ENCODE data around the gene BEST2. TPM values are rescaled to one million over a fixed set of nuclear protein-coding genes. Genes with fewer than 3 reads are reported as not detected.
"Not testable (repeated sequence)": the region's sequence is repeated elsewhere in the genome, so short reads cannot be mapped to it uniquely, and the experiment has no call there.

The BEST2 gene
- total and polyA plus RNA-seq, 4 donors = 0.24 TPM; not detected in 3

- H3K36me3 ChIP-seq (ENCODE audit: control insufficient read depth, insufficient read depth, low read length) = peaks cover 36% of the 10 kb centered on the region
- peaks cover 2% of the 10 kb centered on the region for H3K27me3 ChIP-seq (ENCODE audit: control insufficient read depth, insufficient read depth, low read length)
- peak in 3 of 6 donors; percentile 75 to 95 (median 94) for DNase-seq (ENCODE audit: low read depth in 4 of 6, low spot score in 6 of 6)
- no peak overlapping the region for H3K27ac ChIP-seq (ENCODE audit: low read depth, low read length)
- WGBS (ENCODE audit: insufficient coverage) = 20% methylated on average over 10 of the region's 18 CpGs
- H3K4me1 ChIP-seq (ENCODE audit: control insufficient read depth, insufficient read depth, low read length) = peaks cover 53% of the 10 kb centered on the region
- no peak overlapping the region for H3K4me3 ChIP-seq (ENCODE audit: low read depth, low read length)
- no peaks in the 10 kb centered on the region for H3K9me3 ChIP-seq (ENCODE audit: control insufficient read depth, insufficient read depth, low read length)
Measured at GRCh38 chr19:12796146-12797071, 44.8 kb downstream of the BEST2 start.

GRCh38 chr19:12797141-12797587, 45.6 kb downstream of the BEST2 start:
- no peak for DNase-seq (ENCODE audit: low read depth in 4 of 6, low spot score in 6 of 6)
- no peaks in the 10 kb centered on the region for H3K9me3 ChIP-seq (ENCODE audit: control insufficient read depth, insufficient read depth, low read length)
- no peak overlapping the region for H3K27ac ChIP-seq (ENCODE audit: low read depth, low read length)
- H3K27me3 ChIP-seq (ENCODE audit: control insufficient read depth, insufficient read depth, low read length) = peaks cover 2% of the 10 kb centered on the region
- H3K36me3 ChIP-seq (ENCODE audit: control insufficient read depth, insufficient read depth, low read length) = peaks cover 36% of the 10 kb centered on the region
- WGBS (ENCODE audit: insufficient coverage) = 89% methylated on average over 3 of the region's 6 CpGs
- H3K4me3 ChIP-seq (ENCODE audit: low read depth, low read length) = no peak overlapping the region
- peaks cover 51% of the 10 kb centered on the region for H3K4me1 ChIP-seq (ENCODE audit: control insufficient read depth, insufficient read depth, low read length)

GRCh38 chr19:12797607-12798006, 46.0 kb downstream of the BEST2 start:
- not testable (repeated sequence) for H3K9me3 ChIP-seq (ENCODE audit: control insufficient read depth, insufficient read depth, low read length); H3K4me3 ChIP-seq (ENCODE audit: low read depth, low read length); DNase-seq (ENCODE audit: low read depth in 4 of 6, low spot score in 6 of 6); H3K27ac ChIP-seq (ENCODE audit: low read depth, low read length); H3K27me3 ChIP-seq (ENCODE audit: control insufficient read depth, insufficient read depth, low read length)
- Histone ChIP-seq H3K36me3 (ENCODE audit: control insufficient read depth, insufficient read depth, low read length) (peaks cover 36% of the 10 kb centered on the region), H3K4me1 (ENCODE audit: control insufficient read depth, insufficient read depth, low read length) (peaks cover 52% of the 10 kb centered on the region)
- WGBS (ENCODE audit: insufficient coverage) = 97% methylated on average over 7 of the region's 7 CpGs

- no peak for DNase-seq (ENCODE audit: low read depth in 4 of 6, low spot score in 6 of 6)
- Histone ChIP-seq H3K4me1 (ENCODE audit: control insufficient read depth, insufficient read depth, low read length) (peaks cover 42% of the 10 kb centered on the region), H3K27ac (ENCODE audit: low read depth, low read length) (no peak overlapping the region), H3K4me3 (ENCODE audit: low read depth, low read length) (no peak overlapping the region), H3K27me3 (ENCODE audit: control insufficient read depth, insufficient read depth, low read length) (no peaks in the 10 kb centered on the region), H3K36me3 (ENCODE audit: control insufficient read depth, insufficient read depth, low read length) (peaks cover 36% of the 10 kb centered on the region), H3K9me3 (ENCODE audit: control insufficient read depth, insufficient read depth, low read length) (no peaks in the 10 kb centered on the region)
- 90% methylated on average over 18 of the region's 18 CpGs for WGBS (ENCODE audit: insufficient coverage)
Measured at GRCh38 chr19:12799742-12800465, 48.3 kb downstream of the BEST2 start.

- WGBS (ENCODE audit: insufficient coverage) = no CpG with 5 or more reads among the region's 1 CpG
Measured at GRCh38 chr19:12800466-12800770, 48.8 kb downstream of the BEST2 start.

GRCh38 chr19:12800923-12801465, 49.4 kb downstream of the BEST2 start:
- 2% methylated on average over 36 of the region's 38 CpGs for WGBS (ENCODE audit: insufficient coverage)
- H3K4me3 ChIP-seq (ENCODE audit: low read depth, low read length) = peak overlapping the region; percentile 97
- peak overlapping the region; percentile 76 for H3K27ac ChIP-seq (ENCODE audit: low read depth, low read length)
- peak in 1 of 6 donors; percentile 49 for DNase-seq (ENCODE audit: low read depth in 4 of 6, low spot score in 6 of 6)
- no peaks in the 10 kb centered on the region for H3K27me3 ChIP-seq (ENCODE audit: control insufficient read depth, insufficient read depth, low read length)
- peaks cover 36% of the 10 kb centered on the region for H3K36me3 ChIP-seq (ENCODE audit: control insufficient read depth, insufficient read depth, low read length)
- no peaks in the 10 kb centered on the region for H3K9me3 ChIP-seq (ENCODE audit: control insufficient read depth, insufficient read depth, low read length)
- H3K4me1 ChIP-seq (ENCODE audit: control insufficient read depth, insufficient read depth, low read length) = peaks cover 42% of the 10 kb centered on the region

More at GRCh38 chr19:12800466-12800770, 48.8 kb downstream of the BEST2 start:
- Histone ChIP-seq H3K36me3 (ENCODE audit: control insufficient read depth, insufficient read depth, low read length) (peaks cover 36% of the 10 kb centered on the region), H3K4me3 (ENCODE audit: low read depth, low read length) (peak overlapping the region; percentile 97), H3K27me3 (ENCODE audit: control insufficient read depth, insufficient read depth, low read length) (no peaks in the 10 kb centered on the region), H3K27ac (ENCODE audit: low read depth, low read length) (no peak overlapping the region), H3K9me3 (ENCODE audit: control insufficient read depth, insufficient read depth, low read length) (no peaks in the 10 kb centered on the region), H3K4me1 (ENCODE audit: control insufficient read depth, insufficient read depth, low read length) (peaks cover 42% of the 10 kb centered on the region)
- no peak for DNase-seq (ENCODE audit: low read depth in 4 of 6, low spot score in 6 of 6)

- WGBS (ENCODE audit: insufficient coverage) = under 1% methylated on average over 78 of the region's 78 CpGs
- Histone ChIP-seq H3K4me1 (ENCODE audit: control insufficient read depth, insufficient read depth, low read length) (peaks cover 40% of the 10 kb centered on the region), H3K27ac (ENCODE audit: low read depth, low read length) (peak within 1 kb of the TSS; percentile 76), H3K9me3 (ENCODE audit: control insufficient read depth, insufficient read depth, low read length) (no peaks in the 10 kb centered on the region), H3K36me3 (ENCODE audit: control insufficient read depth, insufficient read depth, low read length) (peaks cover 36% of the 10 kb centered on the region), H3K4me3 (ENCODE audit: low read depth, low read length) (peak within 1 kb of the TSS; percentile 97), H3K27me3 (ENCODE audit: control insufficient read depth, insufficient read depth, low read length) (no peaks in the 10 kb centered on the region)
- peak in 3 of 6 donors; percentile 77 to 96 (median 96) for DNase-seq (ENCODE audit: low read depth in 4 of 6, low spot score in 6 of 6)
Measured at GRCh38 chr19:12801466-12802266, 50.1 kb downstream of the BEST2 start, which contains the start of the genes PRDX2 and THSD8. PRDX2 (minus strand) TSS chr19:12801800; CDS start chr19:12801261, 539 bp downstream. THSD8 (plus strand) TSS chr19:12802069; CDS start chr19:12802072, 3 bp downstream.

GRCh38 chr19:12802267-12803106, 50.9 kb downstream of the BEST2 start:
- WGBS (ENCODE audit: insufficient coverage) = 35% methylated on average over 11 of the region's 22 CpGs
- peaks cover 48% of the 10 kb centered on the region for H3K4me1 ChIP-seq (ENCODE audit: control insufficient read depth, insufficient read depth, low read length)
- no peak for DNase-seq (ENCODE audit: low read depth in 4 of 6, low spot score in 6 of 6)
- no peaks in the 10 kb centered on the region for H3K9me3 ChIP-seq (ENCODE audit: control insufficient read depth, insufficient read depth, low read length)
- H3K27me3 ChIP-seq (ENCODE audit: control insufficient read depth, insufficient read depth, low read length) = no peaks in the 10 kb centered on the region
- H3K4me3 ChIP-seq (ENCODE audit: low read depth, low read length) = peak overlapping the region; percentile 97
- peak overlapping the region; percentile 76 for H3K27ac ChIP-seq (ENCODE audit: low read depth, low read length)
- peaks cover 28% of the 10 kb centered on the region for H3K36me3 ChIP-seq (ENCODE audit: control insufficient read depth, insufficient read depth, low read length)

Data from spinal cord (tissue), 10 donors.